Fibroblast of peridontal ligament (primary cell): ENCODE data around the gene MAP2.
"Not testable (repeated sequence)": the region's sequence is repeated elsewhere in the genome, so short reads cannot be mapped to it uniquely, and the experiment has no call there.

ENCODE experiments used
- DNase-seq: peaks from one replicate; pipeline ENCODE4 v3.0.0-alpha.2; 2010; ENCODE audit errors: extremely low read depth

Gene MAP2

DNA sequence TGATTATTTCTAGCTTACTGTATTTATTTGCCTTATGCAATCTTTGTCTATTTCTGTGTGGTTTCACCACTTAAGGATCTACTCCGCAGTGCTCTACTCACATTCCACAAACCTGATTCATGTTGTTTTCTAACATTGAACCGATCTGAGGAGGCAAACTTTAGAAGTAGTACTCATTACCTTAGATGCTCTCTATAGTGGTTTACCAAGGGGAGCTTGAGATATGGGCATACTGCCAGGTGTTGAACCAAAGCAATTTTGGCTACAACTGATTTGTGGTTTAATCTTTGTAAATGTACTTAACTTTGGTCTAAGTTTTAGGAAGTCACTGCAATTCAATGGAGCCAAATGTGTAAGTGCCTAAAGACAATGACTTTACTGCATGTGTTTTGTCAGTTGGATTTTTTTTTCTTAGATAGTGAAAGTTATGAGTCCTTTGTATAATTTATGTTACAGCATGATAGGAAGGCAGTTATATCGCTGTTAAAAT is 50.1 kb downstream of the MAP2 start:
- peak; percentile 90 for DNase-seq

DNA sequence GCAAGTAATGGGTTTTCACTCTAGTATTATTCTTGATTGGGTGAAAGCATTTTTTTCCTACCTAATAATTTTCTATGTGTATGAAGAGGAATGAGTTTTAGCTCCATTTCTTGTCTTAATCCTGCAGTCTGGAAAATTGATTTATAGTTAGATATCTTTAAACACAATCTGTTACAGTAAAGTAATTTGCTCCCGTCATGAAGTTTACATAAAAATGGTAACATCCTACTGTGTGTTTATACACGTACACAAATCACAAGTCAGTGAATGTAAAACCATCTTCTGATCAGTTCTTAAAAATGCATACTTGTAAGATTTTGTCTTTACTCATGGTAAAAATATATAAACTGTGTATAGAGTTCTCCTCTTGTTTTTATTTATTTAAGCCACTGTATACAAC is 51.1 kb downstream of the MAP2 start:
- no peak for DNase-seq

DNA sequence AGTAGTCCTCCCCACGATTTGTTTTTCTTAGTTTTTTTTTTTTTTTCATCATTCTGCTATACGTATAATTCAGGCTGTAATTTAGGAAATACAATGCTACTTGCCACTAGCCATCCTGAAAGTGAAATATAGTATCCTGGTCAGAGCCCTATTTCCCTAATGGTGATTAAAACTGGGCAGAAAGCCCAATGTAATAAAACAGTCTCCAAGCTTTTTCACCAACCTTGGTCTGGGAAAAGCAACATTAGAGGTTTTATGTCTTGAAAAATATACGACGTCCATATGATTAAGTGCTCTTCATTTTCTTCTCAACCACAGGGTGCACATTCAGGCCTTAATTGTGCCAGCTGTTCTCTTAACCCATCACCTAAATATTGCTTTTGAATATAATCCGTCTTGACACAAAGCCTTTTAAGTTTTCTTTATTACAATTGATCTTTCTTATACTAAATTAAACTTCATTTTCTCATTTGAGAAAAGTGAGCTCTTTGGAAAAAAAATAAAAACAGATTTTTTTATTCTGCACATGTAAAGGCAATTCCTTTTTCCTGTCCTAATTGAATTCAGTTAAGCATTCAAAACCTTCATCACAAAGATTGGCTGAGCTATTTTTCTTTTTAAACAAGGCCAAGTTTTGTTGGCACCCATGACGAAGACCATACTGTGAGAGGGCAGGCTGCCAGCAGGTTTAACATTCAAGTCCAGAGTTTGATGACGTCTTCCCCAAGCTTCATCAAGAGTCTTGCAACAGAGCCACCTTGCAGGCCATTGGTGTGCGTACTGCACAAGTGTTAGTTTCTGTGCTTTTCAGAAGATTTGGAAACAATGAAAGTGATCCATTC is 52.7 kb downstream of the MAP2 start:
- DNase-seq: no peak

DNA sequence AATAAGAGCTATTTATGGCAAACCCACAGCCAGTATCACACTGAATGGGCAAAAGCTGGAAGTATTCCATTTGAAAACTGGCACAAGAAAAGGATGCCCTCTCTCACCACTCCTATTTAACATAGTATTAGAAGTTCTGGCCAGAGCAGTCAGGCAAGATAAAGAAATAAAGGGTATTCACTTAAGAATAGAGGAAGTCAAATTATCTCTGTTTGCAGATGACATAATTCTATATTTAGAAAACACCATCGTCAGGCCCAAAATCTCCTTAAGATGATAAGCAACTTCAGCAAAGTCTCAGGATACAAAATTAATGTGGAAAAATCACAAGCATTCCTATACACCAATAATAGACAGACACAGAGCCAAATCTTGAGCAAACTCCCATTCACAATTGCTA is 68.4 kb downstream of the MAP2 start:
- not testable (repeated sequence) for DNase-seq

DNA sequence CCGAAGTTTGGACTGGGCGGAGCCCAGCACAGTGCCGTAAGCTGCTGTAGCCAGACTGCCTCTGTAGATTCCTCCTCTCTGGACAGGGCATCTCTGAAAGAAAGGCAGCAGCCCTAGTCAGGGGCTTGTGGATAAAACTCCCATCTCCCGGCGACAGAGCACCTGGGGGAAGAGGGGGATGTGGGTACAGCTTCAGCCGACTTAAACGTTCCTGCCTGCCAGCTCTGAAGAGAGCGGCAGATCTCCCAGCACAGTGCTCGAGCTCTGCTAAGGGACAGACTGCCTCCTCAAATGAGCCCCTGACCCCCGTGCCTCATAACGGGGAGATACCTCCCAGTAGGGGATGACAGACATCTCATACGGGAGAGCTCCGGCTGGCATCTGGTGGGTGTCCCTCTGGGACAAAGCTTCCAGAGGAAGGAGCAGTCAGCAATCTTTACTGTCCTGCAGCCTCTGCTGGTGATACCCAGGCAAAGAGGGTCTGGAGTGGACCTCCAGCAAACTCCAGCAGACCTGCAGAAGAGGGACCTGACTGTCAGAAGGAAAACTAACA is 71.3 kb downstream of the MAP2 start:
- not testable (repeated sequence) for DNase-seq

DNA sequence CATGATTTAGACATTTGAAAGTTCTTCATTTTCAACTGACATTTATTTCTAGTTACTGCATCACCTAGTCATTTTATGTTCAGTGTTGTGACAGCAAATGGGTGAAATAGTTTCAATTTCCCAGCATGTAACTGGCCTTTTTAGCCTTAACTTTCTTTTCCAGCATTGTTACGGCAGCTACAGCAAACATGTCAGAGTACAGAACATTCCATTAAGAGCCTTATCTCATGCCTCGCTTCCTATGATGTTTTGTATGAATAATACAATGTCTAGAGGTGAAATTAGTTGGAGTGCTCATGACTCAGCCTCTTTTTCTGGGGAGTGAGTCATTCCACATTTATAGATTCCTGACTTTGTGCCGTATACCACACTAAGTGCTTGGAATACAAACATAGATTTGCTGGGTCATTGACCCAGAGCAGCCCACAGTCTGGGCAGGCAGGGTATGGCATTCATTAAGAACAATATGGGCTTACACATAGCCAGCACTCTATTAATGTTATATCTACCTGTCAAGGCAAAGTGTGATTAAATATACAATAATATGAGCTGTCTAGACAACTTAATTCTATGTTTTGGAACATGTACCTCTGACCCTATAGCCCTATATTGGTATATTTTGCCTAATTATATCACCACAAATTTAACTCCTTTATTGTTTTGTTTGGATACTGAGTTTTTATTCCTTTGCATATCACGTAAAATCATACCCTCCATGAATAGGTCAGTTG is 72.2 kb downstream of the MAP2 start:
- DNase-seq: peak; percentile 94

DNA sequence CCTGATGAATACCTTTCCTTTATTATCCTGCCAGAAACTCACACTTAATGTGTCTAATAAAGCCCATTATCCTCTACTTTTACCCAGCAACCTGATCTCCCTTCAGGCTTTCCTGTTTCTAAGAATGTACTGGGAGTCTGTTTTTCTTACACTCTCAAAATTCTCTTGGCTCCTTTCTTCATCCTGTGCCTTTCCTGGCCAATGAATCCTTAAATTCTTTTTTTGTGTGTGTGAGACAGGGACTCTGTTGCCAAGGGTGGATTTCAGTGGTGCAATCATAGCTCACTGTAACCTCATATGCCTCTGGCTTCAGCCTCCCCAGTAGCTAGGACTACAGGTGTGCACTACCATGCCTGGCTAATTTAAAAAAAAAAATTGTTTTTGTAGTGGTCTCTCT is 72.7 kb downstream of the MAP2 start:
- DNase-seq: peak; percentile 29

DNA sequence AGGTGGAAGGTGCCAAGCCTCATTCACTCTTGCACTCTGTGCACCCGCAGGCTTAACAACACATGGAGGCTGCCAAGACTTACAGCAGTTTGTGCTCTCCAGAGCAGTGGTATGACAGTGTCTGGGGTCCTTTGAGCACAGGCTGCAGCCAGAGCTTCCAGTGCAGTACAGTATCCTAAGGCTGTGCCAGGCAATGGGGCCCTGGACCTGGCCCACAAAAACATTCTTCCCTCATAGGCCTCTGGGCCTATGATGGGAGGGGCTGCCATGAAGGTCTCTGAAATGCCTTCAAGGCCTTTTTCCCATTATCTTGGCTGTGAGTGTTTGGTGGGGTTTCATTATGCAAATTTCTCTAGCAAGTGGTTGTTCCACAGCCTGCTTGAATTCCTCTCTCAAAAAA is 74.8 kb downstream of the MAP2 start:
- DNase-seq: no peak

DNA sequence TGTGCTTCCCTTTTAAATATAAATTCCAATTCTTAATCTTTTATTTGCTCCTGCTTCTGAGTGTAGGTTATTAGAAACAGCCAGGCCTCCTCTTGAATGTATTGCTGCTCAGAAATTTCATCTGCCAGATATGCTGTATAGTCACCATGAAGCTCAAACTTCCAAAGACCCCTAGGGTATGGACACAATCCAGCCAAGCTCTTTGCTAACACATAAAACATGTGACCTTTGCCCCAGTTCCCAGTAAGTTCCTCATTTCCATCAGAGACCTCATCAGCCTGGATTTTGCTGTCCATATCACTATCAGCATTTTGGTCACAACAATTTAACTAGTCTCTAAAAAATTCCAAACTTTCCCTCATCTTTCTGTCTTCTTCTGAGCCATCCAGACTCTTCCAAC is 75.2 kb downstream of the MAP2 start:
- peak; percentile 1 for DNase-seq

DNA sequence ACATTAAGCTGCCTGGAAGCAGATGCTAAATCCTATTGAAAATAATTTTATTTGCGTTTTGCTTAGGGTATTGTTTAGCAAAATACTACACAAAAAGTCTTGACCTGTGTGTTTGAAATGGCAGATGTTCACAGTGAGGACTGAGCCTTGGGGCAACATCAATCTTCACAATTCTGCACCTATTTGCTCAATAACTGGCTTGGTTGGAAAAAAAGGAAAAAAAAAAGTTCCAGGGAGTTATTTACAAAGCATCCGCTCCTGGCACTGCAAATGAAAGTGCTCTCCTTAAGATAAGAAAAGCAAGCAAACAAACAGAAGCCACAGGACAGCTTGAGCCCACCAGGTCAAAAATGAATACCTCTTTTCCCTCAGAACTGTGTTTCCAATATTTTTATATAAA is 77.7 kb downstream of the MAP2 start:
- DNase-seq: no peak

DNA sequence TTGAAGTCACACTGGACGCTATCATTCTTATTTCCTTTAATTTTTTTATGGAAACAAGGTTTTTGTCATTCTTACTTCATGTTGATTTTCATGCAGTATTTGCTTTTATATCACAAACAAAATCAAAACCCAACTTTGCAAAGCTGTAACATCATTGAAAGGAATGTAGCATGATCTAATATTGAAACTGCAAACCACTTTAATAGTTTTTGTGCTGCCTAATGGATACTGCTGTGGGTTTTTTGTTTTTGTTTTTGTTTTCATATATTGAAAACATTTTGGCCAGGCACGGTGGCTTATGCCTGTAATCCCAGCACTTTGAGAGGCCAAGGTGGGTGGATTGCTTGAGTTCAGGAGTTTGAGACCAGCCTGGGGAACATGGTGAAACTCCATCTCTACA is 81.6 kb downstream of the MAP2 start:
- no peak for DNase-seq

DNA sequence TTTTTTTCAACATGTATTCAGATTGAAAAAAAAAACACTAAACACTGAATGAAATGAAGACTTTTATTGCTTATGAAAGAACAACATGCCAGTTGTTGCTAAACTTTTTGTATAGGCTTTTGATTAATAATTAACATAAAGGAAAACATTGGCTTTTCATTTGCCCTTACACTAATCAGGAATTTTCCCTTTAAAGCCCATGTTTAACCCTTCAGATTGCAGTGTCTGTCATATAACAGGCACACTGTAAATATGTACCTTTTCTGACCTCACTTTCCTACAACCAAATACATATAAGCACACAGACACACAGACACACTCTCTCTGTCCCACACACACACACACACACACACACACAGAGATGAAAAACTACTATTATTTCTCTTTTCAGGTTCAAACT is 84.4 kb downstream of the MAP2 start:
- no peak for DNase-seq

DNA sequence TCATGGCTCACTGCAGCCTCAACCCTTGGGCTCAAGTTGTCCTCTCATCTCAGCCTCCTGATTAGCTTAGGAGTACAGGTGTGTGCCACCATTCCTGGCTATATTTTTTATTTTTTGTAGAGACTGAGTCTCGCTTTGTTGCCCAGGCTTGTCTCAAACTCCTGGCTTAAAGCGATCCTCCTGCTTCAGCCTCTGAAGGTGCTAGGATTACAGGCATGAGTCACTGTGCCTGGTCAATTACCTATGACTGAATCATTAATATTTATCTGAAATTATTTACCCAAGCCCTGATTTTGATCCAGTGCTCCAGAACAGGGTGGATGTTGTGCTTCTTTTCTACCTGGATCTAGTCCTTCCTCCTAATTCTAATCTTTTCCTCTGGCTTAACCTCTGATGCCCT is 87.8 kb downstream of the MAP2 start:
- DNase-seq: no peak

DNA sequence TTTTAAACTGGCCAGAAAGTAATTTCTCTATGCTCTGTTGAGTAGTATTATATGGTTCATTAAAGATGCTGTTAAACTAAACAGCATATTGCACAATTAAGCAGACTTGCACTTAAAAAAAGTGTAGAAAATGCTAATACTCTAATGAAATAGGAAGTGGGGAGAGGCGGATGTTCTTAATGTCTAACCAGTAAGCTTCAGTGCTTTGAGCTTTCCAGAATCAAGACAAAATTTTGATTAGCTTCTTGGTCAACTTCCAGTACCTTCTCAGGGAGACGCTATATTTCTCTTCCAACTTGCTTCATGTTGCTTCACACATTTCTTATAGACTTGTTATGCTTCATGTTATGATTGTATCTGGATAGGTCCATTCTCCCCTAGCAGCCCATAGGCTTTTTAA is 89.1 kb downstream of the MAP2 start:
- DNase-seq: no peak

DNA sequence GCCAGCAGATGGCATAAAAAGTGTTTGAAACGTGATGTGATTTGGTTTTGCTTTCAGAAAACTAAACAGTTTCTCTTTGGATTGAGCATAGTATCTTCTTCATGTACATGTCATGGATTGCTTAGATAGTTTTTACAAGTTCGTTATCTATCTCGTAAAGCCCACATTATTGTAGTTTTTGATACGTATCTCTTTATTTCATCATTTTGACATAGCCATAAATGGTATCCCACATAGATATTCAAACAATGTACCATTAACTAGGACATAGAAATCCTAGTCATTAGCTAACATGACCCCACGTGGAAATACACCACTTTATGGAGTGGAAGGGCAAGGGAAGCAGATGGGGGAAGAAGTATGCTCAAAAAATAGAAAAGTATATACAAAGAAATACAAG is 93.6 kb downstream of the MAP2 start:
- no peak for DNase-seq

DNA sequence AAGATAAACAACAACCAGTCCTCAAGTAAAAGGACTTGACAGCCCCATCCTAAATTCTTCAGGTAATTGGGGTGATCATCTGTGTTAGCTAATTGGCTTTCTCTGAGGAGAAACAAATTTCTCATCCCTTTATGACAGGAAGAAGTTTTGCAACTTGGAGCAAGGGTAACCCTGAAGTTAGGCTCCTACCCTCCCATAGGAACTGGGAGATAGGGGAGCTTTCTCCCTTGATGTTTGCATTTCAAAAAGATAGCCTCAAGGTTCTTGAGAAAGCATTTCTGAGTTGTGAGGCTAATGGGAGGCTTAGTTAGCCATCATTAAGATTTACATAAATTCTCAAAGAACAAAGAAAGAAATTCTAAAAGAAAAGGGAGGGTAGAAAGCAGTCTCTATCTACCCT is 95.4 kb downstream of the MAP2 start:
- DNase-seq: no peak

DNA sequence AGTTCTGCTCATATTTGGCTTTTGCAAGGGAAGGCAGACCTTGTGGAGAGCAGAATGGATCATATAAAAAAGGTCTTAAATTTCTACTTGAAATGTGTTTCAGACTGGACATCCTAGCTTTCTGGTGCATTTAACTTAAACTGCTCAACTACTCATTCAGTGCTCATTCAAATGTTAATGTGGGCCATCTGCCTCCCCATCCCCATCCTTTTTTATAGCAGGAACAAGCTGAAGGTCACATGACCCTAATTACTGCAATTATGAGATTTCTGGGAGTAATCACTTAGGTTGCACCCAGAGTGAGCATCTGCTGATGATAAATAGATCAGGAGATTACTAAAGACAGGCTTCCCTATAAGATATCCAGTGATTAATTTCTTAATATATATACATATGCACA is 96.1 kb downstream of the MAP2 start:
- DNase-seq: no peak

DNA sequence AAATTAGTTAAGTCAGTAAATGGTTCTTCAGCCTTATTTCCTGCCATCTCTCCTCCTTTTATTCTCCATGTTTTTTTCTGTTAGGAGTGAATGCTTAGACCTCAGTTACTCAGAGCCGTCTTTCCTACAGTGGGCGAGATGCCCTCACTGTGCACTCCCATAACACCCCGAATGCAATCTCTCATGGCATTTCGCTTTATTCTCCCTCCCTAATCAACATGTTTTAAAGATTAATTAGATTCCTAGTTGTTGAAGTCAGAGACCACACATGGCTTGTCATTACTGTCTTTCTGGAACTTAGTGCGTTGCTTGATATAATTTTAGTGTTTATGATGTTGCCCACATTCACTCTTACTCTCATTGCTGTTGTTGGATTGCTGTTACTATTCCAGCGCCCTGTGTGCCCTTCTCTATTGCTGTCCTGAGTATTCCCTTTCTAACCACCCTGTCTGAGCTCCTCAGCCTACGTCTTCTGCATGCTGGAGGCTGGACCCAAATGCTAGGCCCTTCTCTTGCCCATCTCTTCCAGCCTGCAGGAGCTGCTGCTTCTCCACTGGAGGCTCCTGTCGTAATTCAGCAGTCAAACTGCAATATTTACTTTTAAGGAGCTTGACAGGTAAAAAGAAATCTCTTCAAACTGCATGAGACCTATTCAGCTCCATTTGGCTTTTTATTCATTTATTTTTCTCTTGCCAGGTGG is 99.3 kb downstream of the MAP2 start:
- no peak for DNase-seq

DNA sequence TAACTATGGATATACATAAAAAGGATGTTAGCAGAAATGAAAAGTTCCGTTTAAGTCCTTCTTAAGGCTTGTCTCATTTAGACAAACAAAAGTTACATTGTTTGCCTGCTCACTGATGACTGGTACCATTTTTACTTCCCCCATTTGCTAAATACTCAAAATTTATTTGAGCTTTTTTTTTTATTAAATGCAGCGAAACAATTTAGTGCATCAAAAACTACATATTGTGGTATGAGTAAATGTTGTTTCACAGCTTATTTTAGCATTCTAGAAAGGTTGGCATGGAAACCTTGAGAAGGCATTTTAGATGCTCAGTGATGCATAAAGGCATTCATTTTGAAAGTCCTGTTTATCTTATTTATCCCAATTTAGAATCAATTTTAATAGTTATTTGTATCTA is 100.0 kb downstream of the MAP2 start:
- no peak for DNase-seq

DNA sequence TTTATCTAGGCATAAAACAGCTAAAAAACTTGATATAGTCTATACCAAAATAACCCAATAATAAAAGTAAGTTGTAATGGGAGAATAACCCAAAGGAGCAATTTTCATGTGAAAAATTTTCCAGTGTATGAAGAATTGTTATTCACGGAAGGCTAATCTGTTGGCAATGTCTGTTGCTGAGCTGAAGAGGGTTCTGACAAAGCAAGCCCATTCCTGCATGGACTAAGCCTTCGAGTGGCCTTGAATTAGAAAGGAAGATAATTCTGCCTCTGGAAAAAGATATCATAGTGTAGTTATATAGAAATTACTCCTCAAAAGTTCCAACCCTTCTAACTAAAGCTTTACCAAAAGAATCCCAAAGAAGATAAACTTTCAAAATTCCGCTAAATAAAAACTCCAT is 101.5 kb downstream of the MAP2 start:
- DNase-seq: no peak

DNA sequence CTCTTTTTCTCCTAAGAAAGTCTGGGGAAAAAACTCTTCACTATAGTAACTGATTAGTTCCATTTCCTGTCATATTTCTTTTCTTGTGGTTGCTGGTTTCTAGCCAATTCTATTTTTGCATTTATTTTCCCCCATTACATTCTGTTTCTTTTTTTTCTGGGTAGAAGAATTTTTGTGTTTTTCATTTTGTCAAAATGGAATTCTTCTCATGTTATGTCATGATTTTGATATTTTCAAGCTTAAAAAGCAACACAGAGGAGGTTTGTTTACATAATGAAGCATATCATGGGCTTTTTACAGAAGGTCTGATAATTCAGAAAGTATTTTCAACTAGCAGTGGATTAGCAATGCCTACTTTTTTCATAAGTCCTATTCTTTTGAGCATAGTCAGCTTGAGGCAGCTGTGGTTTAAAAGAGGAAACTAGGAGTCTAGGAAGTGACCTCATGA is 102.0 kb downstream of the MAP2 start:
- peak; percentile 85 for DNase-seq

DNA sequence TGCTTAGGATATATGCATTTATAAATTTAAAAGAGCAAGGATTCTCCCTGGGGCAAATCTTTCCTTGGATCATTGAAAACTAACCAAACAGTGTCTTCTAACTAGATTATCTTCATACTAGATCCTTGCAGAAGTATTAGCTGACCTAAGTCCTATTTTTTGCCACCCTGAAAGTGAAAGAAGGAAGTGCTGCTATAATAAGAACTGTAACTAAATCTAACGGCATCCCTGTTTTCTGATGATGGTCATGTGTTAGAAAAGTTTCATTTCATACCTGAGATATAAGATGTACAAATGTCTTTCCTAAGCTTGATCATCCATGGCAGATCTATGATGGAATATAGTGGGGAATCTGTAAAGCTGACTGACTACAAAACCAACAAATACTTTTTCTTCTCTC is 102.7 kb downstream of the MAP2 start:
- DNase-seq: peak; percentile 19
